22Rv1 (cell line): ENCODE results near the gene FMO5.

Experiments
- ZFX ChIP-seq: fragments of 450-650 bp; IDR thresholded peaks from 2 replicates; pipeline ENCODE4 v1.6.1; 2017; ENCODE audit warnings: antibody characterized with exemption, borderline replicate concordance
- TF ChIP-seq, protein P1 (sequence below): fragments of 450-650 bp; IDR thresholded peaks from 2 replicates; pipeline ENCODE4 v1.5.1; 2017; ENCODE audit warnings: mild to moderate bottlenecking

DNA sequence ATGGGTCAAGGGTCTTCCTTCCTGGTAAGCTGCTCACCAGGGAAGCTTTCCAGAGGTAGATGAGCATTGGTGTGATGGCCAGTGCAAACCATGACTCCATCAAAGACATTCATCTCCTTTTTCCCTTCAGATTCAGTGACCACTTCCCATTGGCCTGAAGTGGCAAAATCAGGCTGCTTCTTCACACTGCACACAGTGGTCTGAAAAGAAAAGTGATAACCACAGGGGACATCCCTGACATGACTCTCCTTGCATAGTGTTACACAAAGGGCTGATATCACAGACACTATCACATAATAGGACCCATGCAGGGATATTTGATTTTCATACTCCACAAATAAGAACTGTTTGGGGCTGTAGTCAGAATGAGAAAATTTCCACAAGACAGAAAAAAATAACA lies 11.9 kb downstream of the FMO5 start:
- TF ChIP-seq, protein P1, sequence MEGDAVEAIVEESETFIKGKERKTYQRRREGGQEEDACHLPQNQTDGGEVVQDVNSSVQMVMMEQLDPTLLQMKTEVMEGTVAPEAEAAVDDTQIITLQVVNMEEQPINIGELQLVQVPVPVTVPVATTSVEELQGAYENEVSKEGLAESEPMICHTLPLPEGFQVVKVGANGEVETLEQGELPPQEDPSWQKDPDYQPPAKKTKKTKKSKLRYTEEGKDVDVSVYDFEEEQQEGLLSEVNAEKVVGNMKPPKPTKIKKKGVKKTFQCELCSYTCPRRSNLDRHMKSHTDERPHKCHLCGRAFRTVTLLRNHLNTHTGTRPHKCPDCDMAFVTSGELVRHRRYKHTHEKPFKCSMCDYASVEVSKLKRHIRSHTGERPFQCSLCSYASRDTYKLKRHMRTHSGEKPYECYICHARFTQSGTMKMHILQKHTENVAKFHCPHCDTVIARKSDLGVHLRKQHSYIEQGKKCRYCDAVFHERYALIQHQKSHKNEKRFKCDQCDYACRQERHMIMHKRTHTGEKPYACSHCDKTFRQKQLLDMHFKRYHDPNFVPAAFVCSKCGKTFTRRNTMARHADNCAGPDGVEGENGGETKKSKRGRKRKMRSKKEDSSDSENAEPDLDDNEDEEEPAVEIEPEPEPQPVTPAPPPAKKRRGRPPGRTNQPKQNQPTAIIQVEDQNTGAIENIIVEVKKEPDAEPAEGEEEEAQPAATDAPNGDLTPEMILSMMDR = no peak
- no peak for TF ChIP-seq ZFX
